WTC11 (cell line): ENCODE results near the gene LEFTY2.
"Not testable (repeated sequence)": the region's sequence is repeated elsewhere in the genome, so short reads cannot be mapped to it uniquely, and the experiment has no call there.

Experiments
- CREB1 ChIP-seq: sonication (generic); formaldehyde crosslinking; IDR thresholded peaks from 2 replicates; pipeline ENCODE4 v1.8.0; 2023; ENCODE audit warnings: mild to moderate bottlenecking, missing genetic modification reagents
- CTCF ChIP-seq: fragments of 200-600 bp; IDR thresholded peaks from 2 replicates; pipeline ENCODE4 v1.8.0; 2022; ENCODE audit warnings: antibody characterized with exemption
- FOXJ3 ChIP-seq: sonication (generic); formaldehyde crosslinking; IDR thresholded peaks from 2 replicates; pipeline ENCODE4 v1.9.0; 2021; ENCODE audit warnings: missing genetic modification reagents, mild to moderate bottlenecking, borderline replicate concordance
- FOXK1 ChIP-seq: sonication (generic); formaldehyde crosslinking; IDR thresholded peaks from 2 replicates; pipeline ENCODE4 v1.8.0; 2022; ENCODE audit warnings: mild to moderate bottlenecking, moderate library complexity, missing genetic modification reagents
- NFE2L1 ChIP-seq: sonication (generic); formaldehyde crosslinking; IDR thresholded peaks from 2 replicates; pipeline ENCODE4 v1.8.1; 2023; ENCODE audit warnings: missing genetic modification reagents
- TEAD1 ChIP-seq: sonication (generic); formaldehyde crosslinking; IDR thresholded peaks from 2 replicates; pipeline ENCODE4 v1.8.0; 2022; ENCODE audit warnings: mild to moderate bottlenecking, missing genetic modification reagents
- ZNF512 ChIP-seq: sonication (generic); formaldehyde crosslinking; IDR thresholded peaks from 2 replicates; pipeline ENCODE4 v1.8.1; 2022; ENCODE audit warnings: missing genetic modification reagents, borderline replicate concordance
- TF ChIP-seq, protein P1 (sequence below): sonication (generic); formaldehyde crosslinking; IDR thresholded peaks from 2 replicates; pipeline ENCODE4 v1.8.1; 2023; ENCODE audit warnings: mild to moderate bottlenecking, missing genetic modification reagents, moderate library complexity

GRCh38 chr1:225929462-225929861 lies 11.6 kb downstream of the LEFTY2 start:
- TF ChIP-seq CTCF; TEAD1 (CRISPR knock-in tag); FOXJ3 (CRISPR knock-in tag); FOXK1 (CRISPR knock-in tag); CREB1; ZNF512; NFE2L1: not testable (repeated sequence)
- TF ChIP-seq, protein P1, sequence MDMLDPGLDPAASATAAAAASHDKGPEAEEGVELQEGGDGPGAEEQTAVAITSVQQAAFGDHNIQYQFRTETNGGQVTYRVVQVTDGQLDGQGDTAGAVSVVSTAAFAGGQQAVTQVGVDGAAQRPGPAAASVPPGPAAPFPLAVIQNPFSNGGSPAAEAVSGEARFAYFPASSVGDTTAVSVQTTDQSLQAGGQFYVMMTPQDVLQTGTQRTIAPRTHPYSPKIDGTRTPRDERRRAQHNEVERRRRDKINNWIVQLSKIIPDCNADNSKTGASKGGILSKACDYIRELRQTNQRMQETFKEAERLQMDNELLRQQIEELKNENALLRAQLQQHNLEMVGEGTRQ = not testable (repeated sequence)
